ENCODE data around the gene LAMB4.

- TF ChIP-seq CTCF (IDR thresholded peaks at IDR 0.05; ENCODE audit: low read length) (no peak), EZH2 (optimal IDR thresholded peaks at IDR 0.05; ENCODE audit: low read depth, low read length) (no peak)
Measured at GRCh38 chr7:108028111-108028510, 102.0 kb downstream of the LAMB4 start.
